Measurements from ENCODE around the gene MTRF1L.

- TF ChIP-seq CTCF (conservative IDR thresholded peaks at IDR 0.05 in 1 of 2, IDR thresholded peaks at IDR 0.05 in 1 of 2; ENCODE audit: low read depth in 1 of 2, low read length in 2 of 2) (no peak), EZH2 (IDR thresholded peaks at IDR 0.05; ENCODE audit: low read length, missing control alignments) (no peak)
These were observed 28.9 kb upstream of the MTRF1L start for GRCh38 chr6:153031335-153031955.
